ENCODE data around the gene ARHGAP45.

ARHGAP45 gene

DNA sequence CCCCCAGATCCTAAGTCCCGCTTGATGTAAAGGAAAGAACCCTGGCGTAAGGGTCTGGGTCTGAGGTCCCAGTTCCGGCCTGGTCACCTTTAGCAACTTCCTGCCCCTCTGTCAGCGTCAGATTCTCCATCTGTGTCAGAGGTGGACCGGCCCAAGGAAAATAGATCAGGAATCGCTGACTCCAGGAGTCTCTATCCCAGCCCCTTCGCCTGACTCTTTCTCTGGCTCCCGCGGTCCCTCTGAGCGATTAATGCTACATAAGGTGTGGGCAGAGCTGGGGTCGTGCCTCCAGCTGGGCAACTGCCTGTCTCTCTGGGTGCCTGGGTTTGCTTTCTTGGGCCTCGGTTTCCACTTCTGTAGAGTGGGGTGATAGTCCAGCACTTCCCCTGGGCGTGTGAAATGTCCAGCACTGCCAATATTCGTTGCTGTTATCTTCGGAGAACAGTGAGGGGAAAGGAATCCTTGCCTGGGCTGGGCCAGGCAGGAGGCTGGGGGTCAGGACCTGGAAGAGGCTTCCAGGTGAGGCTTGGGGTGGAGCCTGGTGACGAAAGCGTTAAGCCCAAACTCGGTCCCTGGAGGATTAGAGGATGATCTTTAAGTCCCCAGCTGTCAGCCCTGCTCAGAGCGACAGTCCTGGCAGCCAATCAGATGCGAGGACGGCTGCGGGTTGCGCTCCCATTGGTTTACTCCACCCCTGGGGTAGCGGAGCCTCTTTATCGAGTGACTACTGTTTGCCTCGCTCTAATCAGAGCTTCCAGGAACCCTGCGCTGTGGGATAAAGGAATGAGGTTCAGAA is 26.3 kb upstream of the ARHGAP45 start:
- DNase-seq: peak; percentile 93 to 98

- DNase-seq: no peak
Observed at GRCh38 chr19:1041272-1041834, 25.6 kb upstream of the ARHGAP45 start.

DNA sequence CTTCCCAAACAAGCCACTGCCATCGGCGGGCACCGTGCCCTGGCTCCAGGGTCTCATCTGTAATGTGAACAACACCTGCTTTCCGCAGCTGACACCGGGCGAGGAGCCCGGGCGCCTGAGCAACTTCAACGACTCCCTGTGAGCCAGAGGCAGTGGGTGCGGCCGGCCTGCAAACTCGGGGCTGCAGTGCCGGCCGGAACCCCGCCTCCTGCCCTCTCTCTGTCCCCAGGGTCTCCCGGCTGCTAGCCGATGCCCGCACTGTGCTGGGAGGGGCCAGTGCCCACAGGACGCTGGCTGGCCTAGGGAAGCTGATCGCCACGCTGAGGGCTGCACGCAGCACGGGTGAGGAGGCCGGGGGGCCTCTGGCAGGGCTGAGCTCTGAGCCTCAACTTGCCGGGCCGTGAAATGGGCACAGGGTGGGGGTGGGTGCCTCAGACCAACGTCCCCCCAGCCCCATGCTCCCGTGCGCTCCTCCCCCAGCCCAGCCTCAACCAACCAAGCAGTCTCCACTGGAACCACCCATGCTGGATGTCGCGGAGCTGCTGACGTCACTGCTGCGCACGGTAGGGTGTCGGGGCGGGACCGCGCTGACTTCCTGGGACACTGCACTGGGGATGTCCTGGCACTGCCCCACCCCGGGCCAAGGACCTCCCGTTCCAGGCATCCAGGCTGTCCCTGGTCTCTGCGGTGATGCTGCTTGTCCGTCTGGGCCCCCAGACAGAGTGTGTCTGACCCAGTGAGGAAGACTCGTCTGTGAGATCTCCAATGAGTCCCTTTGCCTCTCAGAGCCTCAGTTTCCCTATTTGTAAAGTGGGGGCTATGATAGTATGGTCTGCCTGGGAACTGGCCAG is 24.9 kb upstream of the ARHGAP45 start:
- DNase-seq: peak in 1 of 2 experiments; percentile 69

- peak; percentile 64 to 89 for DNase-seq
Observed at GRCh38 chr19:1042689-1043511, 24.1 kb upstream of the ARHGAP45 start.

GRCh38 chr19:1045247-1045603 is 21.7 kb upstream of the ARHGAP45 start:
- peak in 1 of 2 experiments; percentile 30 for DNase-seq

GRCh38 chr19:1046117-1046626 is 20.8 kb upstream of the ARHGAP45 start:
- DNase-seq: no peak

- no peak for DNase-seq
Observed at GRCh38 chr19:1046836-1047695, 19.9 kb upstream of the ARHGAP45 start.

GRCh38 chr19:1047696-1048147 is 19.2 kb upstream of the ARHGAP45 start:
- DNase-seq: no peak

- DNase-seq: no peak
Observed at GRCh38 chr19:1049106-1049505, 17.9 kb upstream of the ARHGAP45 start.

GRCh38 chr19:1049800-1050199 is 17.2 kb upstream of the ARHGAP45 start:
- no peak for DNase-seq

DNA sequence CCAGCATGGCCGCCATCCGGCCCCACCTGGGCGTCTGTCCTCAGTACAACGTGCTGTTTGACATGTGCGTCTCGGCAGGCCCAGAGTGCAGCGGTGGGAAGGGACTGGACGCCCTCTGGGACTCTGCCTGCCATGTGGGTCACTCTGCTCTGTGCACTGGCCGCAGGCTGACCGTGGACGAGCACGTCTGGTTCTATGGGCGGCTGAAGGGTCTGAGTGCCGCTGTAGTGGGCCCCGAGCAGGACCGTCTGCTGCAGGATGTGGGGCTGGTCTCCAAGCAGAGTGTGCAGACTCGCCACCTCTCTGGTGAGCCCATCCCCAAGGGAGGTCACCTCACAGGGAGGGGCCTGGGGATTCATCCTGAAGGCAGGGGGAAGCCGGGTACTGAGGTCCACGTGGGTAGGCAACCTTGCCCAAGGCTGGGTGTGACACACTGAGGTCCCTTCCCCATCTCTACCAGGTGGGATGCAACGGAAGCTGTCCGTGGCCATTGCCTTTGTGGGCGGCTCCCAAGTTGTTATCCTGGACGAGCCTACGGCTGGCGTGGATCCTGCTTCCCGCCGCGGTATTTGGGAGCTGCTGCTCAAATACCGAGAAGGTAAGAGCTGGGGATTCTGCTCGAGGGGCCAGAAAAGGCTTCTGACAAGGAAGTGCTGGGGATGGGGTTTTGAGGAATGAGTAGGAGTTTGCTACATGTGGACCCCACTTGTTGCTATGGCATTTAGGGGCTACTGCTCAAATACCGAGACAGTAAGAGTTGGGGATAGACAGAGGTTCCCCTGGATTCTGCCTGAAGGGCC is 15.8 kb upstream of the ARHGAP45 start:
- no peak for DNase-seq

DNA sequence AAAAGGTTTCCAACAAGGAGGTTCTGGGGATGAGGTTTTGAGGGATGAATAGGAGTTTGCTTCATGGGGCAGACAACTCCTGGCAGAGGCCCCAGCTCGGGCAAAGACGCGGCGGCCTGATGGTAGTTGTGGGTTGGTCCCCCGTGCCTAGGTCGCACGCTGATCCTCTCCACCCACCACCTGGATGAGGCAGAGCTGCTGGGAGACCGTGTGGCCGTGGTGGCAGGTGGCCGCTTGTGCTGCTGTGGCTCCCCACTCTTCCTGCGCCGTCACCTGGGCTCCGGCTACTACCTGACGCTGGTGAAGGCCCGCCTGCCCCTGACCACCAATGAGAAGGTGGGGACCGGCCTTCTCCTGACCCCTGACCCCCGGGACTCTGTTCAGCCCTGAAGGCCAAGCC is 15.2 kb upstream of the ARHGAP45 start:
- no peak for DNase-seq

- DNase-seq: no peak
Observed at GRCh38 chr19:1052349-1052975, 14.5 kb upstream of the ARHGAP45 start.

DNA sequence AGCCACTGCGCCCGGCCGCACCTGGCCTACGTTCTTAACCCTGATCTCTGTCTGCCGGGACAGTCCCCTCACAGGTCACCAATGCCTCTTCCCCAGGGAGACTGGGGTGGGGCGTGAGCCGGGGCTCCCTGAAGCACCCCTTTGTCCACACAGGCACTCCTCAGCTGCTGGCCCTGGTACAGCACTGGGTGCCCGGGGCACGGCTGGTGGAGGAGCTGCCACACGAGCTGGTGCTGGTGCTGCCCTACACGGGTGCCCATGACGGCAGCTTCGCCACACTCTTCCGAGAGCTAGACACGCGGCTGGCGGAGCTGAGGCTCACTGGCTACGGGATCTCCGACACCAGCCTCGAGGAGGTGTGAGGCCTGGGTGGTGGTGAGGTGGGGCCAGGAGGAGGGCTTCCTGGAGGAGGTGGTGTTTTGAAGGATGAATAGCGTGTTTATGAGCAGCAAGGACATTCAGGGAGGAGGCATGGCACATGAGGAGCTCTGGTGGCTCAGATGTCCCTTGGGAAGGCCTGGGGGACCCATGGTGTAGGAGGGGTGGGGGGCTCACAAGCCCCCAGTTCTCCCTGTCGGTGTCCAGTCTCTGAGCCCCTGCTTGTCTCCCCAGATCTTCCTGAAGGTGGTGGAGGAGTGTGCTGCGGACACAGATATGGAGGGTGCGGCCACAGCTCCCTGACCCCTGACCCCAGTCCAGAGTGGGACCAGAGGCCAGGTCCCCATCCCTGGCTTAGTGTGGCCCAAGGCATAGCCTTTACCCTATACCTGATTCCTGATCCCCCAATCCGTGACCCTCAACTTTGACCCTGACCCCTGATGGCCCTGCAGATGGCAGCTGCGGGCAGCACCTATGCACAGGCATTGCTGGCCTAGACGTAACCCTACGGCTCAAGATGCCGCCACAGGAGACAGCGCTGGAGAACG is 13.5 kb upstream of the ARHGAP45 start:
- DNase-seq: no peak

DNA sequence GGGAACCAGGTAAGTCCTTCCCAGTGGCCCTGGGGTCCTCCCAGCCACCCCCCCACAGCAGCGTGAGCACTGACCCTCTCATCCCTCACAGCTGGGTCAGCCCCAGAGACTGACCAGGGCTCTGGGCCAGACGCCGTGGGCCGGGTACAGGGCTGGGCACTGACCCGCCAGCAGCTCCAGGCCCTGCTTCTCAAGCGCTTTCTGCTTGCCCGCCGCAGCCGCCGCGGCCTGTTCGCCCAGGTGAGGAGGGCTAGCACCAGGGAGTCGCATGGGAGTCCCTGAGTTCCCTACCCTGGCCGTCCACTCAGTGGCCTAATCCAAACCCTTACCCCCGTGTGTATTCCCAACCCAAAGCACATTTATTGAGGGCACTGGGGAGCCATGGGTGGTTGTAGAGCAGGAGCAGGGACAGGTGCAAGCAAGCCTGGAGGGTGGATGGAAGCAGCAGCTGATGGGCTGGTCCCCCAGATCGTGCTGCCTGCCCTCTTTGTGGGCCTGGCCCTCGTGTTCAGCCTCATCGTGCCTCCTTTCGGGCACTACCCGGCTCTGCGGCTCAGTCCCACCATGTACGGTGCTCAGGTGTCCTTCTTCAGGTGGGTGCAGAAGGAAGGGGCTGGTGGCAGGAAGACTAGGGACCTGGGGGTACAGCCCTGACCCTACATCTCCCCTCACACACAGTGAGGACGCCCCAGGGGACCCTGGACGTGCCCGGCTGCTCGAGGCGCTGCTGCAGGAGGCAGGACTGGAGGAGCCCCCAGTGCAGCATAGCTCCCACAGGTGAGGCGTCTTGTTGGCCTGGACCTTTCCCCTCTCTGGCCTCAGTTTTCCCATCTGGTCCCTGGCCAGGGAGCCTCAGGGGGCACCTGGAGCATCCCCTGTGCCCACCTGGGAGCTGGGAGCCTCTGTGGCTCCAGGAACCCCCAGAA is 12.6 kb upstream of the ARHGAP45 start:
- no peak for DNase-seq

DNA sequence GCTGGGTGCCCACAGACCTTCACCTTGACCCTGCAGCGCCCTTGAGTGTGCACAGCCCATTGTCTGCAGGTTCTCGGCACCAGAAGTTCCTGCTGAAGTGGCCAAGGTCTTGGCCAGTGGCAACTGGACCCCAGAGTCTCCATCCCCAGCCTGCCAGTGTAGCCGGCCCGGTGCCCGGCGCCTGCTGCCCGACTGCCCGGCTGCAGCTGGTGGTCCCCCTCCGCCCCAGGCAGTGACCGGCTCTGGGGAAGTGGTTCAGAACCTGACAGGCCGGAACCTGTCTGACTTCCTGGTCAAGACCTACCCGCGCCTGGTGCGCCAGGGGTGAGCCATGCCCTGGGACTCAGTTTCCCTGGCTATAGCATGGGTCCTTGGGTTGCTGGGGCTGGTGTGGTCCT is 11.9 kb upstream of the ARHGAP45 start:
- no peak for DNase-seq

DNA sequence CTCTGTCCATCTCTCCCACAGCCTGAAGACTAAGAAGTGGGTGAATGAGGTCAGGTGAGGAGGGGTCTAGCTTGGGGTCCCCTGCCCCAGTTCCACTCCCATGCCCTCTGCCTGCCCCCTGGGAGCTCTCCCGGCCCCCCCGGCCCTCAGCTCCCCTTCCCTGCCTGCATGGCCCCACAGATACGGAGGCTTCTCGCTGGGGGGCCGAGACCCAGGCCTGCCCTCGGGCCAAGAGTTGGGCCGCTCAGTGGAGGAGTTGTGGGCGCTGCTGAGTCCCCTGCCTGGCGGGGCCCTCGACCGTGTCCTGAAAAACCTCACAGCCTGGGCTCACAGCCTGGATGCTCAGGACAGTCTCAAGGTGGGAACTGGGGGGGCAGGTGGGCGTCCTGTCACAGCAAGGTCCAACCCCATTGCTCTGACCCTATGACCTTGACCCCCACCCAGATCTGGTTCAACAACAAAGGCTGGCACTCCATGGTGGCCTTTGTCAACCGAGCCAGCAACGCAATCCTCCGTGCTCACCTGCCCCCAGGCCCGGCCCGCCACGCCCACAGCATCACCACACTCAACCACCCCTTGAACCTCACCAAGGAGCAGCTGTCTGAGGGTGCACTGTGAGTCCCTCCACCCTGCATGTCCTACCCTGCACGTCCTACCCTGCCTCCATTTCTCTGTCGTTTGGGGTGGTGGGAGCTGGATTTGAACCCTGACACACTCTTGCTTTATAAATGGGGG is 10.9 kb upstream of the ARHGAP45 start:
- DNase-seq: no peak
